Measurements from ENCODE around the gene SEPTIN1. TPM values are rescaled to one million over a fixed set of nuclear protein-coding genes. Genes with fewer than 3 reads are reported as not detected.

The SEPTIN1 gene
- 1.4 TPM for total RNA-seq

- no peak for DNase-seq (ENCODE audit: low spot score)
- ATAC-seq = no peak
Observed at GRCh38 chr16:30382111-30382881, at the start of gene SEPTIN1. TSS of gene SEPTIN1 (minus strand) at chr16:30382561. CDS start at chr16:30382542, 19 bp downstream.

GRCh38 chr16:30430428-30430970 lies 48.1 kb upstream of the SEPTIN1 start:
- ATAC-seq = peak; percentile 49
- no peak for DNase-seq (ENCODE audit: low spot score)

- peak; percentile 97 for ATAC-seq
- peak; percentile 96 for DNase-seq (ENCODE audit: low spot score)
Observed at GRCh38 chr16:30429678-30430427, 47.5 kb upstream of the SEPTIN1 start, which contains the start of gene DCTPP1. TSS of gene DCTPP1 (minus strand) at chr16:30430030. CDS start at chr16:30429980, 50 bp downstream.

- ATAC-seq = peak; percentile 17
- DNase-seq (ENCODE audit: low spot score) = no peak
Observed at GRCh38 chr16:30429418-30429677, 47.0 kb upstream of the SEPTIN1 start.

- DNase-seq (ENCODE audit: low spot score) (no peak), ATAC-seq (no peak)
Observed at GRCh38 chr16:30428055-30428454, 45.7 kb upstream of the SEPTIN1 start.

GRCh38 chr16:30421010-30421409 lies 38.6 kb upstream of the SEPTIN1 start:
- DNase-seq (ENCODE audit: low spot score) (no peak), ATAC-seq (no peak)

- no peak for ATAC-seq
- no peak for DNase-seq (ENCODE audit: low spot score)
Observed at GRCh38 chr16:30418350-30419181, 36.2 kb upstream of the SEPTIN1 start.

GRCh38 chr16:30417529-30418349 lies 35.4 kb upstream of the SEPTIN1 start:
- ATAC-seq (peak; percentile 92), DNase-seq (ENCODE audit: low spot score) (peak; percentile 93)

- no peak for ATAC-seq
Observed at GRCh38 chr16:30416624-30417528, 34.5 kb upstream of the SEPTIN1 start.

GRCh38 chr16:30416047-30416603 lies 33.8 kb upstream of the SEPTIN1 start:
- DNase-seq (ENCODE audit: low spot score) (no peak), ATAC-seq (no peak)

More at GRCh38 chr16:30416624-30417528, 34.5 kb upstream of the SEPTIN1 start:
- DNase-seq (ENCODE audit: low spot score) = no peak

GRCh38 chr16:30414159-30414558 lies 31.8 kb upstream of the SEPTIN1 start:
- ATAC-seq (no peak), DNase-seq (ENCODE audit: low spot score) (no peak)

- ATAC-seq = no peak
- no peak for DNase-seq (ENCODE audit: low spot score)
Observed at GRCh38 chr16:30413112-30413806, 30.9 kb upstream of the SEPTIN1 start.

- peak; percentile 91 for DNase-seq (ENCODE audit: low spot score)
- peak; percentile 75 for ATAC-seq
Observed at GRCh38 chr16:30409125-30410060, 27.0 kb upstream of the SEPTIN1 start.

- ATAC-seq (peak; percentile 35), DNase-seq (ENCODE audit: low spot score) (no peak)
Observed at GRCh38 chr16:30407804-30408534, 25.6 kb upstream of the SEPTIN1 start.

- peak; percentile 98 for DNase-seq (ENCODE audit: low spot score)
- ATAC-seq = peak; percentile 92
Observed at GRCh38 chr16:30407102-30407803, 24.9 kb upstream of the SEPTIN1 start, which contains the start of gene ZNF771. TSS of gene ZNF771 (plus strand) at chr16:30407606. CDS start at chr16:30408054, 448 bp downstream.

GRCh38 chr16:30406795-30407101 lies 24.4 kb upstream of the SEPTIN1 start:
- DNase-seq (ENCODE audit: low spot score) = no peak
- no peak for ATAC-seq
